Measurements from ENCODE around the gene CDKN1A. TPM values are rescaled to one million over a fixed set of nuclear protein-coding genes. Genes with fewer than 3 reads are reported as not detected.

Gene CDKN1A
- total RNA-seq, 1 experiment from 2014 or later: 75.1 TPM

DNA sequence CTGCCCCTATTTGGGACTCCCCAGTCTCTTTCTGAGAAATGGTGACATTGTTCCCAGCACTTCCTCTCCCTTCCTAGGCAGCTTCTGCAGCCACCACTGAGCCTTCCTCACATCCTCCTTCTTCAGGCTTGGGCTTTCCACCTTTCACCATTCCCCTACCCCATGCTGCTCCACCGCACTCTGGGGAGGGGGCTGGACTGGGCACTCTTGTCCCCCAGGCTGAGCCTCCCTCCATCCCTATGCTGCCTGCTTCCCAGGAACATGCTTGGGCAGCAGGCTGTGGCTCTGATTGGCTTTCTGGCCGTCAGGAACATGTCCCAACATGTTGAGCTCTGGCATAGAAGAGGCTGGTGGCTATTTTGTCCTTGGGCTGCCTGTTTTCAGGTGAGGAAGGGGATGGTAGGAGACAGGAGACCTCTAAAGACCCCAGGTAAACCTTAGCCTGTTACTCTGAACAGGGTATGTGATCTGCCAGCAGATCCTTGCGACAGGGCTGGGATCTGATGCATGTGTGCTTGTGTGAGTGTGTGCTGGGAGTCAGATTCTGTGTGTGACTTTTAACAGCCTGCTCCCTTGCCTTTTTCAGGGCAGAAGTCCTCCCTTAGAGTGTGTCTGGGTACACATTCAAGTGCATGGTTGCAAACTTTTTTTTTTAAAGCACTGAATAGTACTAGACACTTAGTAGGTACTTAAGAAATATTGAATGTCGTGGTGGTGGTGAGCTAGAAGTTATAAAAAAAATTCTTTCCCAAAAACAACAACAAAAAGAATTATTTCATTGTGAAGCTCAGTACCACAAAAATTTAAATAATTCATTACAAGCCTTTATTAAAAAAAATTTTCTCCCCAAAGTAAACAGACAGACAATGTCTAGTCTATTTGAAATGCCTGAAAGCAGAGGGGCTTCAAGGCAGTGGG, 2.1 kb upstream of the CDKN1A start:
- H3K4me1 Mint-ChIP-seq: peaks cover 41% of the 10 kb centered on the region
- H3K9me3 Mint-ChIP-seq: no peaks in the 10 kb centered on the region
- H3K36me3 Mint-ChIP-seq: no peaks in the 10 kb centered on the region; the same call in 1 of the 2 replicates
- H3K4me3 Mint-ChIP-seq: peak overlapping the region; percentile 92
- DNase-seq (ENCODE audit: low spot score): no peak
- peak overlapping the region; percentile 82 for H3K27ac Mint-ChIP-seq
- POLR2A ChIA-PET: interaction anchor here (0.7 to 1.4 kb wide), 2 partner anchors 8 to 9 kb away, joined by 3 to 4 read pairs; no protein-coding TSS in a partner anchor
- no peak for TF ChIP-seq ETV6 (CRISPR knock-in tag; IDR thresholded peaks at IDR 0.05)
- TF ChIP-seq, protein P1, sequence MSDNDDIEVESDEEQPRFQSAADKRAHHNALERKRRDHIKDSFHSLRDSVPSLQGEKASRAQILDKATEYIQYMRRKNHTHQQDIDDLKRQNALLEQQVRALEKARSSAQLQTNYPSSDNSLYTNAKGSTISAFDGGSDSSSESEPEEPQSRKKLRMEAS (CRISPR knock-in tag; IDR thresholded peaks at IDR 0.05): no peak
- TF ChIP-seq, protein P2, sequence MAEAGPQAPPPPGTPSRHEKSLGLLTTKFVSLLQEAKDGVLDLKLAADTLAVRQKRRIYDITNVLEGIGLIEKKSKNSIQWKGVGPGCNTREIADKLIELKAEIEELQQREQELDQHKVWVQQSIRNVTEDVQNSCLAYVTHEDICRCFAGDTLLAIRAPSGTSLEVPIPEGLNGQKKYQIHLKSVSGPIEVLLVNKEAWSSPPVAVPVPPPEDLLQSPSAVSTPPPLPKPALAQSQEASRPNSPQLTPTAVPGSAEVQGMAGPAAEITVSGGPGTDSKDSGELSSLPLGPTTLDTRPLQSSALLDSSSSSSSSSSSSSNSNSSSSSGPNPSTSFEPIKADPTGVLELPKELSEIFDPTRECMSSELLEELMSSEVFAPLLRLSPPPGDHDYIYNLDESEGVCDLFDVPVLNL (CRISPR knock-in tag; IDR thresholded peaks at IDR 0.05; ENCODE audit: borderline replicate concordance, low read depth): no peak
- TF ChIP-seq ZBTB21 (CRISPR knock-in tag; IDR thresholded peaks at IDR 0.05; ENCODE audit: borderline replicate concordance): no peak
- peak; percentile 68 for TF ChIP-seq GABPB1 (CRISPR knock-in tag; IDR thresholded peaks at IDR 0.05)
- TF ChIP-seq, protein P3, sequence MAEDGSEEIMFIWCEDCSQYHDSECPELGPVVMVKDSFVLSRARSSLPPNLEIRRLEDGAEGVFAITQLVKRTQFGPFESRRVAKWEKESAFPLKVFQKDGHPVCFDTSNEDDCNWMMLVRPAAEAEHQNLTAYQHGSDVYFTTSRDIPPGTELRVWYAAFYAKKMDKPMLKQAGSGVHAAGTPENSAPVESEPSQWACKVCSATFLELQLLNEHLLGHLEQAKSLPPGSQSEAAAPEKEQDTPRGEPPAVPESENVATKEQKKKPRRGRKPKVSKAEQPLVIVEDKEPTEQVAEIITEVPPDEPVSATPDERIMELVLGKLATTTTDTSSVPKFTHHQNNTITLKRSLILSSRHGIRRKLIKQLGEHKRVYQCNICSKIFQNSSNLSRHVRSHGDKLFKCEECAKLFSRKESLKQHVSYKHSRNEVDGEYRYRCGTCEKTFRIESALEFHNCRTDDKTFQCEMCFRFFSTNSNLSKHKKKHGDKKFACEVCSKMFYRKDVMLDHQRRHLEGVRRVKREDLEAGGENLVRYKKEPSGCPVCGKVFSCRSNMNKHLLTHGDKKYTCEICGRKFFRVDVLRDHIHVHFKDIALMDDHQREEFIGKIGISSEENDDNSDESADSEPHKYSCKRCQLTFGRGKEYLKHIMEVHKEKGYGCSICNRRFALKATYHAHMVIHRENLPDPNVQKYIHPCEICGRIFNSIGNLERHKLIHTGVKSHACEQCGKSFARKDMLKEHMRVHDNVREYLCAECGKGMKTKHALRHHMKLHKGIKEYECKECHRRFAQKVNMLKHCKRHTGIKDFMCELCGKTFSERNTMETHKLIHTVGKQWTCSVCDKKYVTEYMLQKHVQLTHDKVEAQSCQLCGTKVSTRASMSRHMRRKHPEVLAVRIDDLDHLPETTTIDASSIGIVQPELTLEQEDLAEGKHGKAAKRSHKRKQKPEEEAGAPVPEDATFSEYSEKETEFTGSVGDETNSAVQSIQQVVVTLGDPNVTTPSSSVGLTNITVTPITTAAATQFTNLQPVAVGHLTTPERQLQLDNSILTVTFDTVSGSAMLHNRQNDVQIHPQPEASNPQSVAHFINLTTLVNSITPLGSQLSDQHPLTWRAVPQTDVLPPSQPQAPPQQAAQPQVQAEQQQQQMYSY (CRISPR knock-in tag; IDR thresholded peaks at IDR 0.05): no peak
- TF ChIP-seq ZNF423 (CRISPR knock-in tag; IDR thresholded peaks at IDR 0.05): no peak
- peak; percentile 95 for TF ChIP-seq TP53 (CRISPR knock-in tag; IDR thresholded peaks at IDR 0.05)
- TF ChIP-seq NFATC4 (CRISPR knock-in tag; IDR thresholded peaks at IDR 0.05): no peak
- CTCF ChIA-PET: interaction anchor here (0.7 to 2.2 kb wide), 4 partner anchors 21 to 83 kb away, joined by 4 to 6 read pairs (median 4); no protein-coding TSS in a partner anchor
- peaks cover 35% of the 10 kb centered on the region for H3K27me3 Mint-ChIP-seq (ENCODE audit: low read depth)
- ATAC-seq: no peak

DNA sequence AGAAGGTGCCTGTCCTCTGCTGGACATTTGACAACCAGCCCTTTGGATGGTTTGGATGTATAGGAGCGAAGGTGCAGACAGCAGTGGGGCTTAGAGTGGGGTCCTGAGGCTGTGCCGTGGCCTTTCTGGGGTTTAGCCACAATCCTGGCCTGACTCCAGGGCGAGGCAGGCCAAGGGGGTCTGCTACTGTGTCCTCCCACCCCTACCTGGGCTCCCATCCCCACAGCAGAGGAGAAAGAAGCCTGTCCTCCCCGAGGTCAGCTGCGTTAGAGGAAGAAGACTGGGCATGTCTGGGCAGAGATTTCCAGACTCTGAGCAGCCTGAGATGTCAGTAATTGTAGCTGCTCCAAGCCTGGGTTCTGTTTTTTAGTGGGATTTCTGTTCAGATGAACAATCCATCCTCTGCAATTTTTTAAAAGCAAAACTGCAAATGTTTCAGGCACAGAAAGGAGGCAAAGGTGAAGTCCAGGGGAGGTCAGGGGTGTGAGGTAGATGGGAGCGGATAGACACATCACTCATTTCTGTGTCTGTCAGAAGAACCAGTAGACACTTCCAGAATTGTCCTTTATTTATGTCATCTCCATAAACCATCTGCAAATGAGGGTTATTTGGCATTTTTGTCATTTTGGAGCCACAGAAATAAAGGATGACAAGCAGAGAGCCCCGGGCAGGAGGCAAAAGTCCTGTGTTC, 1.3 kb upstream of the CDKN1A start:
- ChIA-PET POLR2A (interaction anchor here (0.7 to 1.4 kb wide), 2 partner anchors 9 to 10 kb away, joined by 3 to 4 read pairs; no protein-coding TSS in a partner anchor), CTCF (interaction anchor here (1.0 to 1.5 kb wide), 2 partner anchors 22 to 62 kb away, joined by 4 read pairs; no protein-coding TSS in a partner anchor)
- no peaks in the 10 kb centered on the region for H3K9me3 Mint-ChIP-seq
- H3K4me1 Mint-ChIP-seq: peaks cover 42% of the 10 kb centered on the region
- ATAC-seq (no peak), DNase-seq (ENCODE audit: low spot score) (no peak)
- peak overlapping the region; percentile 82; the same call in 1 of the 2 replicates for H3K27ac Mint-ChIP-seq
- H3K4me3 Mint-ChIP-seq: peak overlapping the region; percentile 92
- H3K27me3 Mint-ChIP-seq (ENCODE audit: low read depth): peaks cover 35% of the 10 kb centered on the region
- no peaks in the 10 kb centered on the region; the same call in 1 of the 2 replicates for H3K36me3 Mint-ChIP-seq
- TF ChIP-seq, protein P1 (CRISPR knock-in tag; IDR thresholded peaks at IDR 0.05): no peak
- no peak for TF ChIP-seq TP53 (CRISPR knock-in tag; IDR thresholded peaks at IDR 0.05)
- TF ChIP-seq NR2C2 (CRISPR knock-in tag; IDR thresholded peaks at IDR 0.05): no peak
- TF ChIP-seq, protein P4, sequence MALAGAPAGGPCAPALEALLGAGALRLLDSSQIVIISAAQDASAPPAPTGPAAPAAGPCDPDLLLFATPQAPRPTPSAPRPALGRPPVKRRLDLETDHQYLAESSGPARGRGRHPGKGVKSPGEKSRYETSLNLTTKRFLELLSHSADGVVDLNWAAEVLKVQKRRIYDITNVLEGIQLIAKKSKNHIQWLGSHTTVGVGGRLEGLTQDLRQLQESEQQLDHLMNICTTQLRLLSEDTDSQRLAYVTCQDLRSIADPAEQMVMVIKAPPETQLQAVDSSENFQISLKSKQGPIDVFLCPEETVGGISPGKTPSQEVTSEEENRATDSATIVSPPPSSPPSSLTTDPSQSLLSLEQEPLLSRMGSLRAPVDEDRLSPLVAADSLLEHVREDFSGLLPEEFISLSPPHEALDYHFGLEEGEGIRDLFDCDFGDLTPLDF (CRISPR knock-in tag; IDR thresholded peaks at IDR 0.05): no peak
- no peak for TF ChIP-seq ZNF396 (CRISPR knock-in tag; IDR thresholded peaks at IDR 0.05; ENCODE audit: borderline replicate concordance)
- TF ChIP-seq GABPB1 (CRISPR knock-in tag; IDR thresholded peaks at IDR 0.05): no peak
- TF ChIP-seq, protein P5, sequence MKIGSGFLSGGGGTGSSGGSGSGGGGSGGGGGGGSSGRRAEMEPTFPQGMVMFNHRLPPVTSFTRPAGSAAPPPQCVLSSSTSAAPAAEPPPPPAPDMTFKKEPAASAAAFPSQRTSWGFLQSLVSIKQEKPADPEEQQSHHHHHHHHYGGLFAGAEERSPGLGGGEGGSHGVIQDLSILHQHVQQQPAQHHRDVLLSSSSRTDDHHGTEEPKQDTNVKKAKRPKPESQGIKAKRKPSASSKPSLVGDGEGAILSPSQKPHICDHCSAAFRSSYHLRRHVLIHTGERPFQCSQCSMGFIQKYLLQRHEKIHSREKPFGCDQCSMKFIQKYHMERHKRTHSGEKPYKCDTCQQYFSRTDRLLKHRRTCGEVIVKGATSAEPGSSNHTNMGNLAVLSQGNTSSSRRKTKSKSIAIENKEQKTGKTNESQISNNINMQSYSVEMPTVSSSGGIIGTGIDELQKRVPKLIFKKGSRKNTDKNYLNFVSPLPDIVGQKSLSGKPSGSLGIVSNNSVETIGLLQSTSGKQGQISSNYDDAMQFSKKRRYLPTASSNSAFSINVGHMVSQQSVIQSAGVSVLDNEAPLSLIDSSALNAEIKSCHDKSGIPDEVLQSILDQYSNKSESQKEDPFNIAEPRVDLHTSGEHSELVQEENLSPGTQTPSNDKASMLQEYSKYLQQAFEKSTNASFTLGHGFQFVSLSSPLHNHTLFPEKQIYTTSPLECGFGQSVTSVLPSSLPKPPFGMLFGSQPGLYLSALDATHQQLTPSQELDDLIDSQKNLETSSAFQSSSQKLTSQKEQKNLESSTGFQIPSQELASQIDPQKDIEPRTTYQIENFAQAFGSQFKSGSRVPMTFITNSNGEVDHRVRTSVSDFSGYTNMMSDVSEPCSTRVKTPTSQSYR (CRISPR knock-in tag; IDR thresholded peaks at IDR 0.05): no peak
- TF ChIP-seq ZNF263 (CRISPR knock-in tag; IDR thresholded peaks at IDR 0.05; ENCODE audit: low read depth): no peak
- TF ChIP-seq ZNF671 (CRISPR knock-in tag; IDR thresholded peaks at IDR 0.05): no peak
- TF ChIP-seq, protein P6, sequence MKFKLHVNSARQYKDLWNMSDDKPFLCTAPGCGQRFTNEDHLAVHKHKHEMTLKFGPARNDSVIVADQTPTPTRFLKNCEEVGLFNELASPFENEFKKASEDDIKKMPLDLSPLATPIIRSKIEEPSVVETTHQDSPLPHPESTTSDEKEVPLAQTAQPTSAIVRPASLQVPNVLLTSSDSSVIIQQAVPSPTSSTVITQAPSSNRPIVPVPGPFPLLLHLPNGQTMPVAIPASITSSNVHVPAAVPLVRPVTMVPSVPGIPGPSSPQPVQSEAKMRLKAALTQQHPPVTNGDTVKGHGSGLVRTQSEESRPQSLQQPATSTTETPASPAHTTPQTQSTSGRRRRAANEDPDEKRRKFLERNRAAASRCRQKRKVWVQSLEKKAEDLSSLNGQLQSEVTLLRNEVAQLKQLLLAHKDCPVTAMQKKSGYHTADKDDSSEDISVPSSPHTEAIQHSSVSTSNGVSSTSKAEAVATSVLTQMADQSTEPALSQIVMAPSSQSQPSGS (CRISPR knock-in tag; IDR thresholded peaks at IDR 0.05; ENCODE audit: borderline replicate concordance, low read depth): no peak
- TF ChIP-seq OVOL2 (CRISPR knock-in tag; IDR thresholded peaks at IDR 0.05; ENCODE audit: borderline replicate concordance): no peak
- TF ChIP-seq EMX1 (CRISPR knock-in tag; IDR thresholded peaks at IDR 0.05): no peak
- no peak for TF ChIP-seq FOXP1 (CRISPR knock-in tag; IDR thresholded peaks at IDR 0.05; ENCODE audit: borderline replicate concordance)
- TF ChIP-seq SMAD4 (CRISPR knock-in tag; IDR thresholded peaks at IDR 0.05): no peak

All from WTC11 (cell line).